HG02885 (cell line): Measurements from ENCODE around the gene IFITM2.
A peak's percentile ranks its signal among the peaks of the same experiment; 100 is the strongest.
"Not testable (repeated sequence)": the region's sequence is repeated elsewhere in the genome, so short reads cannot be mapped to it uniquely, and the experiment has no call there.

Experiments used
- ATAC-seq: cut with Tn5 transposase; IDR thresholded peaks from one replicate; pipeline ENCODE4 v1.9.1; 2021; ENCODE audit warnings: mild to moderate bottlenecking; ENCODE audit not compliant: unreplicated experiment, poor library complexity

IFITM2 gene

DNA sequence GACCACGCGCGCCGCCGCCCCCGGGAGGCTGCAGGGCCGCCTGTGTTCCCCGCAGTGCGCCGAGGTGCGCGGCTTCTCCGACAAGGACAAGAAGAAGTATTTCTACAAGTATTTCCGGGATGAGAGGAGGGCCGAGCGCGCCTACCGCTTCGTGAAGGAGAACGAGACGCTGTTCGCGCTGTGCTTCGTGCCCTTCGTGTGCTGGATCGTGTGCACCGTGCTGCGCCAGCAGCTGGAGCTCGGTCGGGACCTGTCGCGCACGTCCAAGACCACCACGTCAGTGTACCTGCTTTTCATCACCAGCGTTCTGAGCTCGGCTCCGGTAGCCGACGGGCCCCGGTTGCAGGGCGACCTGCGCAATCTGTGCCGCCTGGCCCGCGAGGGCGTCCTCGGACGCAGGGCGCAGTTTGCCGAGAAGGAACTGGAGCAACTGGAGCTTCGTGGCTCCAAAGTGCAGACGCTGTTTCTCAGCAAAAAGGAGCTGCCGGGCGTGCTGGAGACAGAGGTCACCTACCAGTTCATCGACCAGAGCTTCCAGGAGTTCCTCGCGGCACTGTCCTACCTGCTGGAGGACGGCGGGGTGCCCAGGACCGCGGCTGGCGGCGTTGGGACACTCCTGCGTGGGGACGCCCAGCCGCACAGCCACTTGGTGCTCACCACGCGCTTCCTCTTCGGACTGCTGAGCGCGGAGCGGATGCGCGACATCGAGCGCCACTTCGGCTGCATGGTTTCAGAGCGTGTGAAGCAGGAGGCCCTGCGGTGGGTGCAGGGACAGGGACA is 26.7 kb upstream of the IFITM2 start:
- ATAC-seq = no peak

DNA sequence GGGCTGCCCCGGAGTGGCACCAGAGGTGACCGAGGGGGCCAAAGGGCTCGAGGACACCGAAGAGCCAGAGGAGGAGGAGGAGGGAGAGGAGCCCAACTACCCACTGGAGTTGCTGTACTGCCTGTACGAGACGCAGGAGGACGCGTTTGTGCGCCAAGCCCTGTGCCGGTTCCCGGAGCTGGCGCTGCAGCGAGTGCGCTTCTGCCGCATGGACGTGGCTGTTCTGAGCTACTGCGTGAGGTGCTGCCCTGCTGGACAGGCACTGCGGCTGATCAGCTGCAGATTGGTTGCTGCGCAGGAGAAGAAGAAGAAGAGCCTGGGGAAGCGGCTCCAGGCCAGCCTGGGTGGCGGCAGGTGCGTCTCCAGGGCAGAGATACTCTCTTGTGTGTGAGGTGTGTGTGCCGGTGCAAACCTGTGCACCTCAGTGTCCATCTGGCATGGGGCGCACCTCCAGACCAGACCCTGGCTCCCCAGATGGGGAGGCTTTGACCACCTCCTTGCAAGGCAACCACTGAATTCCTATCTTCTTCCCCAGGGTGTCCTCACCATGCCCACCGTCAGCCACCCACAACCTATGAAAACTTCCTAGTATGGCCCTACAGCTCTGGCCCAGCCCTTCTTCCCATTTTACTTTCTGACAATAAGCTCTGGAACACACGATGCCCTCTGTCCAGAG is 26.0 kb upstream of the IFITM2 start:
- ATAC-seq = no peak

DNA sequence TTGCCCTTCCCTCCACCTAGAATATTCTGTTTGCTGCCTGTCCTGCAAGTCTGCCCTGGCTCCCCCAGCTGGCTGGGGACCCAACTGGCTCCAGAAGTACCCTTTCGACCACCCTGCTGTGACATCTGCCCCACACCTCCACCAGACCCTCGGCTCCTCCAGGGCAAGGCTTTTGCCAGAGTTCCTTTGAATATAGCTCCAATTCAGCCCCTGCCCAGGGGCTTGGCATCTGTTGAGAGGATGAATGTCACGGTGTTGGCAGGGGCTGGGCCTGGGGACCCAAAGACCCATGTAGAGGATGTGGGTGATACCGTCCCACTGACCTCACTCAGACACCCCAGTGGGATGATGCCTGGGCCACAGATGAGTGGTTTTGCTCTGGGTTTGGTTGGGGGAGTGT is 25.4 kb upstream of the IFITM2 start:
- no peak for ATAC-seq

DNA sequence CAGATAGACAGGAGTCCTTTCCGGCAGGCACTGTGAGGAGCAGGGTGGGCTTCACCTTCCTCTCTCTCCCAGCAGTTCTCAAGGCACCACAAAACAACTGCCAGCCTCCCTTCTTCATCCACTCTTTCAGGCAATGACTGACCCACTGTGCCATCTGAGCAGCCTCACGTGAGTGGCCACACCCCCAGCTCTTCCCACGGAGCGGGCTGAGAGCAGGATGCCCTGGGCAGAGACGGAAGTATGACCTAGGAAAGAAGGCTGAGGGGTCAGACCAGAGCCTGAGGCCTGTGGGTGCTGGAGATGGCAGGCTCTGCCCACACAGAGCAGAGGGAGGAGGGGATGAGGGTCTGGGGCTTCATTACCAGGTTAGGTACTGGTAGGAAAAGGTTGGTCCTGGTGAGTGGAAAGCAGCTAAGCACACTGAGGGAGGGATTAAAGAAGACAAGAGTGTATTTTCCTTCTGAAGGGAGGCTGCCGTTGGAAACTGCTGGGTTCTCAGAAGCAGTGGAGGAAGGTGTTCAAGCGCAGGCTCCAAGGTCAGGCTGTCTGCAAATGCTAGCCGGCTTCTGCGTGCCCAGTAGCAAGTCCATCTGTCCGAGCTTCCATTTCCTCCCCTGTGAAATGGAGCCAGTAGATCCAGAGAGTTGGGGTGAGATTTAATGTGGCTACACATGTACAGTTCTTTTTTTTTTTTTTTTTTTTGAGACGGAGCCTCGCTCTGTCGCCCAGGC is 24.8 kb upstream of the IFITM2 start:
- no peak for ATAC-seq

DNA sequence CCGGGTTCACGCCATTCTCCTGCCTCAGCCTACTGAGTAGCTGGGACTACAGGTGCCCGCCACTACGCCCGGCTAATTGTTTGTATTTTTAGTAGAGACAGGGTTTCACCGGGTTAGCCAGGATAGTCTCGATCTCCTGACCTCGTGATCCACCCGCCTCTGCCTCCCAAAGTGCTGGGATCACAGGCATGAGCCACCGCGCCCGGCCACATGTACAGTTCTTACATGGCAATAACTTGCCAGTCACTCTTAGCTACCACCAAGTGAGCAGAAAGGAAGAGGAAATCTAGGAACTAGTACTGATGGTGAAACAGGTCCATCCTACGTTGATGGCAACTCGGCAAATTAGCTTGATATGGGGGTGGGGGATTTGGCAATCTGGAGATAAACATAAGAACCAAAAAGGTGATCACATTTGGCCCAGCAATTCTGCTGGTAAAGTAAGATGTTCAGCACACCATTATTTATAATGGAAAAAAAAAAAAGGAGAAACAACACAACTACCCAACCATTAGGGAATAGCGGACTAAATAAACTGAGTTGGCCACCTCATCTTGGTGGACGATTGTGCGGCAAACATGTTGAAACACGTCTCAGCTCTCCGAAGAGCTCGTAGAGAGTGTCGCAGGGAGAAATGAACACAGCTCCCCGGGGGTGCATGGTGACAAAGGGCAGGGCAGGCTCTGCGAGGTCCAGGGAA is 24.1 kb upstream of the IFITM2 start:
- no peak for ATAC-seq

DNA sequence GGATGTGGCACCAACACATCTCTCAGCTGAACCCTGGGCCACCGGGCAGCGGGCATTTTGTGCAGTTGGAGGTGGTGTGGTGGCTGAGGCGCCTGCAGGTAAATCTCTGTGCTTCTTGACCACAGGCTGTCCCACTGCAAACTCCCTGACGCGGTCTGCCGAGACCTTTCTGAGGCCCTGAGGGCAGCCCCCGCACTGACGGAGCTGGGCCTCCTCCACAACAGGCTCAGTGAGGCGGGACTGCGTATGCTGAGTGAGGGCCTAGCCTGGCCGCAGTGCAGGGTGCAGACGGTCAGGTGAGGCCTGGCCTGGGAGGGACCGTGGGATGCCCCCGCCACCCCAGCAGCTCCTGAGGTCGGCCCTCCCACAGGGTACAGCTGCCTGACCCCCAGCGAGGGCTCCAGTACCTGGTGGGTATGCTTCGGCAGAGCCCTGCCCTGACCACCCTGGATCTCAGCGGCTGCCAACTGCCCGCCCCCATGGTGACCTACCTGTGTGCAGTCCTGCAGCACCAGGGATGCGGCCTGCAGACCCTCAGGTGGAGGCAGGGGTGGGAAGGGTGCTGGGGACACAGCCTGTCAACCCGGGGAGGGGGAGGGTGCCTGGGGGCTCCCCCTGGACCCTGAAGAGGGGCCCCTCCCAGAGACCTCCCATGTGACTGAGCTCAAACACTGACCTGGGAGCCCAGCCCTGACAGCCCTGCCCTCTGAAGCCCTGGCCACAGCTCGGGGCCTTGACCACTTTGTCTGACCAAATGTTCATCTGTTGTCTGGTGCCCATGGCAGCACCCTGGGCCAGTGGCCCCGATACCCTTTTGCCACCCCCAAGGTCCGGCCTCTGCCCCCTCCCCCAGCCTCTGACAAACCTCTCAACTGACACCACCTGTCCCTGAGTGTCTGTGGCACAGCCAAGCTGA is 23.3 kb upstream of the IFITM2 start:
- ATAC-seq = no peak

DNA sequence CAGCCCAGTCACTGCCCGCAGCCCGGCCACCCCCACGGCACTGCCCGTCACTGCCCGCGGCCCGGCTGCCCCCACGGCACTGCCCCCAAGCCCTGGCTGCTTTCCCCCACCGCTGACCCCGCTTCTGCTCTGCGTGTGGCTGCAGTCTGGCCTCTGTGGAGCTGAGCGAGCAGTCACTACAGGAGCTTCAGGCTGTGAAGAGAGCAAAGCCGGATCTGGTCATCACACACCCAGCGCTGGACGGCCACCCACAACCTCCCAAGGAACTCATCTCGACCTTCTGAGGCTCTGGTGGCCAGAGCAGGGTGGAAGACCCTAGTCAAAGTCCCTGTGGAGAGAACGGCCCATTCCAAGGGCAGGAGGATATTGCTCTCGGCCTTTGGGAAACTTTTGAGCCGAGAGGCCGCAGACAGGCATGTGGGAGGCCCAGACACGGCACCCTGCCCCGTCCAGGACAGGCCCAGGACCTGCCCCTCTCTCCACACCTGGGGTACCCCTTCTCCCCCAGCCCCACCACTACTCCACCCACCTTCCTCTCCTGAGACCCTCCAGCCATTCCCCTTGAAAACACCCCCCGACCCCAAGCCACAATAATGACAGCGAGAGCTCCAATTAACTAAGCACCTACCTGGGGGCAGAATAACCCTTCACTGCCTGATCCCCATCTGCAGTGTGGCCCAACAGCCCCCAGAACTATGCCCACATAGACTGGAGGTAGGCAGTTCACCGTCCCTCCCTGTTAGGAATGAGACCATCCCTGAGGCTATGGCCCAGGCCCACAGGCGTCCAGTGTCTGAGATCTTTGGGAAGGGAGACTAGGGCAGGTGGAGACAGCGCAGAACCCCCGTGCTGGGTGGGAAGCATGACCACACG is 22.4 kb upstream of the IFITM2 start:
- ATAC-seq = no peak

DNA sequence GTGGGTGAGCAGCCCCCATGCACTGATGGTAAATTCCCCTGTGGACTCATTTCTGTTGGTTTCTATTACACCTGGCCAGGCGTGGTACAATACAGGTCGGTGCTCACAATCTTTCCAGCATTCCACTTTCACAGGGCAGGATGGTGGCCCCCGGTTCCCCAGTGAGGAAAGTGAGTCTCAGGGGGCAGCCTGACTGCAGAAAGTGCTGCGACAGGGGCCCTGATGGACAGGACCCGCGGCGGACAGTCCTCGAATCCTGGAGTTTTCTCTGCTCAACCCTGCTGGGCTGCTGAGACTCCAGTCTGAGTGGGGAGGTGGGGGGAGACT is 21.8 kb upstream of the IFITM2 start:
- ATAC-seq = no peak

DNA sequence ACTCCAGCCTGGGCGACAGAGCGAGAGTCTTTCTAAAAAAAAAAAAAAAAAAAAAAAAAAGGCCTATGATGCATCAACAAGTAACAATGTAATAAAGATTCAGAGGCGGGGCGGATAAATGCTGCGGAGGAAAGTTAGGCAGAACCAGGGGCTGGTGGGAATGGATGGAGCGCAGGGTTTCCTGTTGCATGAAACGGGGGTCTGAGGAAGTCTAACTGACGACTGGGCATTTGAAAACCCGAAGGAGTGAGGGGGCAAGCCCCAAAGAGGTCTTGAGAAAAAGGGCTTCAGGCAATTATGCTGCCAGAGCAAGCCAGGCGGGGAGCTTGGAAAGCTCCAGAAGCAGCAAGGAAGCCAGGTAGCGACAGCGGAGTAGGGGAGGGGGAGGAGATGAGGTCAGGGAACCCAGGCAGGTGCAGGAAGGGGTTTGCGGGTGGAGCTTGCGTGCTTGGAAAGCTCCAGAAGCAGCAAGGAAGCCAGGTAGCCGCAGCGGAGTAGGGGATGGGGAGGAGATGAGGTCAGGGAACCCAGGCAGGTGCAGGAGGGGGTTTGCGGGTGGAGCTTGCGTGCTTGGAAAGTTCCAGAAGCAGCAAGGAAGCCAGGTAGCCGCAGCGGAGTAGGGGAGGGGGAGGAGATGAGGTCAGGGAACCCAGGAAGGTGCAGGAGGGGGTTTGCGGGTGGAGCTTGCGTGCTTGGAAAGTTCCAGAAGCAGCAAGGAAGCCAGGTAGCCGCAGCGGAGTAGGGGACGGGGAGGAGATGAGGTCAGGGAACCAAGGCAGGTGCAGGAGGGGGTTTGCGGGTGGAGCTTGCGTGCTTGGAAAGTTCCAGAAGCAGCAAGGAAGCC is 20.4 kb upstream of the IFITM2 start:
- not testable (repeated sequence) for ATAC-seq

DNA sequence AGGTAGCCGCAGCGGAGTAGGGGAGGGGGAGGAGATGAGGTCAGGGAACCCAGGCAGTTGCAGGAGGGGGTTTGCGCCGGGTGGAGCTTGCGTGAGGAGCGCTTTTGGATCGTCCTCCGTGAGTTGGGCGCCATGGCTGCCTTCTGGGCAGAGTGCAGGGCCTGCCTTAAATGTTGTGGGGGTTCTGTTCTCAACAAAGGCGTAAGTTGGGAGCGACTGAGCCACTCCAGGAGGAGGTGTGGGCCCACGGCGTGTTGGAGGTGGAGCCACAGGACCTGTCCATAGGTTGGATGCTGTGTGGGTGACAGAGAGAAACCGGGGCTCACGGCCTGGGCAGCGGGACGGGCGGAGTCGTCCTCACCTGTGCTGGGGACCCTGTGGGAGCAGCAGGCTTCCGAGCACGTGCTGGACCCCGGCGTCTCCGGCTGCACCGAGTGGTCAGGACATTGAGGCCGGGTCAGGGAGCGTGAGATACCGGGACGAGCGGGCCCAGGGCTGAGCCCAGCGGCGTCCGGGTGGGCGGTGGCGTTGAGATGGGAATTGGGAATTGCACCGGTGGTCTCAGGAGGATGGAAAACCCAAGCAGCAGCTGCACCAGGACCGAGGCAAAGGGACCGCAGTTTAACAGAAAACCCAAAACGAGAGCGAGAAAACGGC is 19.7 kb upstream of the IFITM2 start:
- ATAC-seq = no peak

DNA sequence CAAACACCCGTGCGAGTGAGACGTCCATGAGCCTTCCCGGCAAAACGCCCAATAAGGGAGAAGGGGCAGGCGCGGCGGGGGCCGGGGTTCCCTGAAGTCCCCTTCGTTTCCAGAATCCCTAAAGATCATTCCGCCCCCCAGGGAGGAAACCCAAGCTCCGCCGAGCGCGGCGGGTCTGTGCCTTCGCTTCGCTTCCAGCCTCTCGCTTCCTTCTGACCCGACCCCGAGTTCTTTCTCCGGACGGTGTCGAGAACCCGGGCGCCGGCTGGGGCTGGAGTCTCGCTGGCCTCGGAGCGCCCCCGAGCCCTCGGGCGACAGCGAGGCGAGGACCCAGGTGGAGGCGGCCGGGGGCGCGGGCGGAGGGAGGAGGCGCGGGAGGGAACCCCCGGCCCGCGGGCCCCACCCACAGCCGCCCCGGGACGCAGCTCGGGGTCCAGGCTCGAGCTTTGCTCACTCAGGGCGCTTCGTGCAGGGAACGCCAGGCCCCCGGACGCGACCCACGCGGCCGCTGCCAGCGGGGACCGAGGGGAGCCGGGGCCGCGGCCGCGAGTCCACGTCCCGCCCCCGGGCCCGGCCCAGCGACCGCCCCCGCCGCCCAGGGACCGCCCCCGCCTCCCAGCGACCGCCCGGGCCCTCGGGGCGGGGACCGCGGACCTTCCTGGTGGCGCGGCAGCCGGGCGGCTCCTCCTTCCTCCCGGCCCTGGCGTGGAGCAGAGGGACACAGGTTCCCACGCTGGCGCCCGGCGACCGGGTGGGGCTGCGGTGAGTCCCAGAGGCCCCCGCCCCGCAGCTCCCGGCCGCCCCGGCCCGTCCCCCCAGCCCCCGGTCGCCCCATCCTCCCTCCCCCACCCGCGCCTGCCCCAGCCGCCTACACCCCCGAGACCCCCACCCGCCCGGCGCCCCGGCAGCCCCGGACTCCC is 18.9 kb upstream of the IFITM2 start, which contains the start of gene PGGHG:
PGGHG (plus strand) TSS at position 649 of the 920 bp plus-strand sequence. CDS start 691 bp downstream, outside the sequence.
- ATAC-seq = peak; percentile 69

DNA sequence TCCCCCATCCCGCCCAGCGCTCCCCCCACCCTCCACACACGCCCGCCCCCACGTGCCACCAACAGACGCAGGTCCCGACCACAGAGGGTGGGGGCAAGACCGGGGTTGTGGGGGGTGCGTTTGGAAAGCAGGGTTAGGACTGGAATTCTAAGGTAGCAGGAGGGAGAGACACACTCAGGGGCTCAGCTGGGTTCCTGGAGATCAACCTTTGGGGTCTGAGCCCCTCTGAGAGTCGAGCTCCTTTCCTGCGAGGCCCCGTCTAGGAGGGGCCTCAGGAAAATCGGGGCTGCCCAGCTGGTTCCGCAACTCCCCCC is 18.3 kb upstream of the IFITM2 start:
- no peak for ATAC-seq

DNA sequence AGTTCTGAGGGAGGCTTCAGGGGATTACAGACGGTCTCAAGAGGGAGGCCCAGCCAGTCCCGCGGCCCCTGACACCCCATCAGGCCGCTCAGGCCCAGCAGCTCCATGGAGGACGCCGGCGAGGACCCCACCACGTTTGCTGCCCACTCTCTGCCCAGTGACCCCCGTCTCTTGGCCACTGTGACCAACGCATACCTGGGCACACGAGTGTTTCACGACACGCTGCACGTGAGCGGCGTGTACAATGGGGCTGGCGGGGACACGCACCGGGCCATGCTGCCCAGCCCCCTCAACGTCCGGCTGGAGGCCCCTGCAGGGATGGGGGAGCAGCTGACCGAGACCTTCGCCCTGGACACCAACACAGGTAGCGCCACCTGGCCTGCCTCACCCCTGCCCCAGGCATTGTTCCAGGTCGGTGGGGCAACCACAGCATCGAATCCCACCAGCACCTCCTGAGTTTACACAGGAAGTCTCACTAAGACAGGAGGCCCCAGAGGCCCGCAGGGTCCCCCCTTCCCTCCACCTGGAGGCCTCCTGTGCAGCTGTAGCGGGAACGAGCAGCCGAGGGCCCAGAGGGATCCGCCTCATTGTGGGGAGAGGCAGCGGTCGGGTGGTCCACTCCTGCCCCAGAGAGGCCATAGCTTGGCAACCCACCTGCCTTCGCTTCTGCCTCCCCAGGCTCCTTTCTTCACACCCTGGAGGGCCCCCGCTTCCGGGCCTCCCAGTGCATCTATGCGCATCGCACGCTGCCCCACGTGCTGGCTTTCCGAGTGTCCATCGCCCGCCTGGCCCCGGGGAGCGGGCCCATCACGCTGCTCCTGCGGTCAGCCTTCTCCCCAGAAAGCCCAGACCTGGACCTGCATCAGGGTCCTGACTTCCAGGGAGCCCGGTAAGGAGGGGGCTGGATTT is 17.6 kb upstream of the IFITM2 start:
- ATAC-seq = no peak

DNA sequence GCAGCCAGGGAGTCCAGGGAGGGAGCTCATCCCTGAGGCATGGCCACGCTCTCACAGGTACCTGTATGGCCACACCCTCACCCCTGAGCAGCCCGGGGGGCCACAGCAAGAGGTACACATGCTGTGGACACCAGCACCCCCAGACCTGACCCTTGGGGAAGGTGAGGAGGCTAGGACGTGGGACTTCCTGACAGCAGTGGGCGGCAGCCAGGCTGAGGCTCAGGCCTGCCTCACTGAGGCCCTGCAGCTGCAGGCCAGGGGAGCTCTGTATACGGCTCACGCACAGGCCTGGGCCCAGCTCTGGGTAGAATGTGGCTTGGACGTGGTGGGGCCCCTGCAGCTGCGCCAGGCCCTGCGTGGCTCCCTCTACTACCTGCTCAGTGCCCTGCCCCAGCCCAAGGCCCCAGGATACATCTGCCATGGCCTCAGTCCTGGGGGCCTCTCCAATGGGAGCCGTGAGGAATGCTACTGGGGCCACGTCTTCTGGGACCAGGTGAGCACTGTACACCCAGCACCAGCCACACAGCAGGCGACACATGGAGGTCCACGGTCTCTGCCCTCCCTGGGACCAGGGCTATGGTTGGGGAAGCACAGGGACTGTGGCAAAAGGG is 16.9 kb upstream of the IFITM2 start:
- ATAC-seq = no peak
